SU-DHL-6 (cell line): ENCODE data around the gene C19orf44.

Experiments
- CTCF ChIP-seq: fragments of 200-600 bp; sonication (generic); IDR thresholded peaks from one replicate; pipeline ENCODE4 v1.5.1; 2017; ENCODE audit warnings: antibody characterized with exemption, mild to moderate bottlenecking, low read length, moderate library complexity; ENCODE audit not compliant: insufficient read depth, poor library complexity, severe bottlenecking
- EZH2phosphoT487 ChIP-seq: fragments of 200-600 bp; sonication (generic), shearing (Covaris generic); conservative IDR thresholded peaks from 2 replicates; pipeline ENCODE4 v1.6.1; 2018; ENCODE audit warnings: mild to moderate bottlenecking, antibody characterized with exemption, low read length, moderate library complexity, mixed read lengths

- TF ChIP-seq CTCF (no peak), EZH2phosphoT487 (no peak)
Measured at GRCh38 chr19:16460454-16460853, 35.7 kb upstream of the C19orf44 start.
